Astrocyte (in vitro differentiated cells and primary cell): Measurements from ENCODE around the gene ADGRD1.

Experiments
- CTCF ChIP-seq: IDR thresholded peaks from 2 replicates; pipeline ENCODE4 v1.5.1; 2011; ENCODE audit warnings: low read depth, mild to moderate bottlenecking, inconsistent platforms, low read length, moderate library complexity; ENCODE audit not compliant: insufficient read depth
- EZH2 ChIP-seq: IDR thresholded peaks from 2 replicates; pipeline ENCODE4 v1.6.1; 2012; ENCODE audit warnings: mild to moderate bottlenecking, low read length, inconsistent platforms; ENCODE audit not compliant: insufficient read depth

GRCh38 chr12:130961921-130962451 lies 8.3 kb downstream of the ADGRD1 start:
- TF ChIP-seq CTCF (no peak), EZH2 (no peak)
